GM12864 (cell line): ENCODE data around the gene DHX34.
"Not testable (repeated sequence)": the region's sequence is repeated elsewhere in the genome, so short reads cannot be mapped to it uniquely, and the experiment has no call there.

Experiments
- DNase-seq: peaks from one replicate; pipeline ENCODE4 v3.0.0-alpha.2; 2011; ENCODE audit warnings: low read depth
- H3K4me3 ChIP-seq: 2 replicates; pipeline ENCODE4 v1.5.1; 2011; ENCODE audit warnings: mild to moderate bottlenecking, low read depth, low read length, control low read depth
- CTCF ChIP-seq: IDR thresholded peaks from 2 replicates; pipeline ENCODE4 v1.5.1; 2011; ENCODE audit warnings: low read depth, mild to moderate bottlenecking, moderate library complexity, low read length, control low read depth, inconsistent platforms; ENCODE audit errors: missing control alignments

The DHX34 gene

GRCh38 chr19:47348819-47349795 is at the start of gene DHX34:
Gene DHX34, plus strand, starts transcription at chr19:47349315. Its CDS starts 3,716 bp downstream, at chr19:47353031.
- DNase-seq, result peak; percentile 96
- TF ChIP-seq CTCF, result peak; percentile 93
- H3K4me3 ChIP-seq, result peak within 1 kb of the TSS; percentile 70

- H3K4me3 ChIP-seq, DNase-seq: not testable (repeated sequence)
Measured at GRCh38 chr19:47300867-47301266, 48.2 kb upstream of the DHX34 start.

GRCh38 chr19:47302249-47302648 is 46.9 kb upstream of the DHX34 start:
- DNase-seq, result no peak
- H3K4me3 ChIP-seq, result no peak overlapping the region
- no peak for TF ChIP-seq CTCF

GRCh38 chr19:47303966-47304365 is 45.1 kb upstream of the DHX34 start:
- no peak overlapping the region for H3K4me3 ChIP-seq
- DNase-seq, result no peak
- no peak for TF ChIP-seq CTCF

GRCh38 chr19:47305309-47305751 is 43.8 kb upstream of the DHX34 start:
- no peak overlapping the region for H3K4me3 ChIP-seq
- DNase-seq, result peak; percentile 46
- TF ChIP-seq CTCF, result peak; percentile 99

GRCh38 chr19:47306303-47306702 is 42.8 kb upstream of the DHX34 start:
- no peak for TF ChIP-seq CTCF
- no peak for DNase-seq
- no peak overlapping the region for H3K4me3 ChIP-seq

GRCh38 chr19:47309038-47309437 is 40.1 kb upstream of the DHX34 start:
- DNase-seq, result no peak
- H3K4me3 ChIP-seq, result no peak overlapping the region
- no peak for TF ChIP-seq CTCF
